IMR-90 (cell line): Measurements from ENCODE around the gene VEPH1. TPM values are rescaled to one million over a fixed set of nuclear protein-coding genes. Genes with fewer than 3 reads are reported as not detected.

Experiments used
- ATAC-seq: fragments of 200-7000 bp; cut with Tn5 transposase; 2 replicates; pipeline ENCODE4 v1.9.1; 2020; ENCODE audit warnings: low read depth, mild to moderate bottlenecking, moderate library complexity
- BruUV-seq: library from RNA; stranded (reverse); fragments of 400-500 nt; replicated peaks from 2 replicates; lab custom pipeline; 2021; lab: Mats Ljungman, UMichigan
- CTCF ChIA-PET: fragments of 300-600 bp; formaldehyde crosslinking; extraction: SDS; loops from one replicate; lab custom pipeline; 2021; ENCODE audit warnings: antibody characterized with exemption; lab: Yijun Ruan, JAX
- POLR2A ChIA-PET: fragments of 300-600 bp; sonication (Branson Sonifier 250); formaldehyde crosslinking; loops from one replicate; lab custom pipeline; 2022; ENCODE audit warnings: antibody characterized with exemption; ENCODE audit not compliant: unreplicated experiment; lab: Charles Lee
- DNase-seq: peaks from one replicate; pipeline ENCODE4 v3.0.0; 2013
- H2AFZ ChIP-seq: replicated peaks from 2 replicates; pipeline ENCODE3; 2013; ENCODE audit warnings: low read length, mild to moderate bottlenecking; ENCODE audit not compliant: poor library complexity
- H2AK5ac ChIP-seq: 2 replicates; pipeline ENCODE4 v1.6.1; 2013; ENCODE audit warnings: low read depth, low read length, inconsistent platforms
- H2AK9ac ChIP-seq: replicated peaks from 2 replicates; pipeline ENCODE3; 2013; ENCODE audit warnings: mild to moderate bottlenecking, low read depth, low read length, moderate library complexity; ENCODE audit not compliant: poor library complexity
- H2BK120ac ChIP-seq: 2 replicates; pipeline ENCODE4 v1.6.1; 2013; ENCODE audit warnings: low read depth, low read length, inconsistent platforms
- H2BK15ac ChIP-seq: 3 replicates; pipeline ENCODE4 v1.6.1; 2013; ENCODE audit warnings: low read depth, low read length, inconsistent platforms
- H2BK20ac ChIP-seq: 2 replicates; pipeline ENCODE4 v1.6.1; 2013; ENCODE audit warnings: low read depth, mild to moderate bottlenecking, inconsistent platforms, low read length, moderate library complexity
- H2BK5ac ChIP-seq: 2 replicates; pipeline ENCODE4 v1.6.1; 2013; ENCODE audit warnings: mild to moderate bottlenecking, low read depth, low read length, inconsistent platforms; ENCODE audit not compliant: poor library complexity, severe bottlenecking
- H3K14ac ChIP-seq: replicated peaks from 2 replicates; pipeline ENCODE4 v1.6.1; 2013; ENCODE audit warnings: low read depth, low read length, inconsistent platforms
- H3K18ac ChIP-seq: 2 replicates; pipeline ENCODE4 v1.6.1; 2013; ENCODE audit warnings: low read depth, low read length, control low read depth
- H3K23ac ChIP-seq: 2 replicates; pipeline ENCODE4 v1.6.1; 2013; ENCODE audit warnings: low read depth, low read length, inconsistent platforms
- H3K27ac ChIP-seq: 2 replicates; pipeline ENCODE4 v1.5.1; 2013; ENCODE audit warnings: mild to moderate bottlenecking, control low read depth, low read length; ENCODE audit not compliant: insufficient read depth
- H3K27me3 ChIP-seq: 2 replicates; pipeline ENCODE4 v1.6.1; 2013; ENCODE audit warnings: low read length; ENCODE audit not compliant: control insufficient read depth, insufficient read depth
- H3K36me3 ChIP-seq: 2 replicates; pipeline ENCODE4 v1.6.1; 2013; ENCODE audit warnings: low read length, mixed read lengths; ENCODE audit not compliant: control insufficient read depth, insufficient read depth
- H3K4ac ChIP-seq: 2 replicates; pipeline ENCODE4 v1.6.1; 2013; ENCODE audit warnings: low read depth, low read length, inconsistent platforms
- H3K4me1 ChIP-seq: 2 replicates; pipeline ENCODE4 v1.6.1; 2013; ENCODE audit warnings: low read length, mixed read lengths; ENCODE audit not compliant: control insufficient read depth, insufficient read depth
- H3K4me2 ChIP-seq: 2 replicates; pipeline ENCODE4 v1.6.1; 2013; ENCODE audit warnings: low read depth, mild to moderate bottlenecking, control low read depth, low read length, moderate library complexity
- H3K4me3 ChIP-seq: 2 replicates; pipeline ENCODE4 v1.5.1; 2013; ENCODE audit warnings: low read depth, mild to moderate bottlenecking, control low read depth, low read length, moderate library complexity; ENCODE audit not compliant: insufficient read depth
- H3K56ac ChIP-seq: 2 replicates; pipeline ENCODE4 v1.6.1; 2013; ENCODE audit warnings: low read length, inconsistent platforms; ENCODE audit not compliant: insufficient read depth; ENCODE audit errors: extremely low read depth
- H3K79me1 ChIP-seq, 2 experiments: 2 replicates each; pipeline ENCODE4 v1.6.1; 2013; ENCODE audit warnings: low read length in 2 of 2, inconsistent platforms in 1 of 2, low read depth in 1 of 2
- H3K9ac ChIP-seq: 2 replicates; pipeline ENCODE4 v1.6.1; 2013; ENCODE audit warnings: low read depth, low read length, control low read depth
- H3K9me1 ChIP-seq: 2 replicates; pipeline ENCODE4 v1.6.1; 2013; ENCODE audit warnings: low read length, inconsistent platforms; ENCODE audit not compliant: insufficient read depth
- H3K9me3 ChIP-seq: 2 replicates; pipeline ENCODE4 v1.6.1; 2013; ENCODE audit warnings: low read length; ENCODE audit not compliant: control insufficient read depth, insufficient read depth
- H4K20me1 ChIP-seq: 2 replicates; pipeline ENCODE4 v1.6.1; 2013; ENCODE audit warnings: low read length, inconsistent platforms; ENCODE audit not compliant: insufficient read depth
- H4K5ac ChIP-seq: 2 replicates; pipeline ENCODE4 v1.6.1; 2013; ENCODE audit warnings: mild to moderate bottlenecking, low read depth, low read length, control low read depth
- H4K8ac ChIP-seq, 2 experiments: 2 replicates each; pipeline ENCODE4 v1.6.1; 2013; ENCODE audit warnings: low read depth in 2 of 2, low read length in 2 of 2, control low read depth in 1 of 2, inconsistent platforms in 1 of 2
- H4K91ac ChIP-seq: 2 replicates; pipeline ENCODE4 v1.6.1; 2013; ENCODE audit warnings: low read depth, low read length, inconsistent platforms; ENCODE audit not compliant: insufficient read depth
- CEBPB ChIP-seq: IDR thresholded peaks from 2 replicates; pipeline ENCODE4 v1.6.1; 2012; ENCODE audit warnings: low read depth, low read length, improper control_type of control experiment
- CTCF ChIP-seq: conservative IDR thresholded peaks from 2 replicates; pipeline ENCODE4 v1.5.1; 2012; ENCODE audit warnings: mild to moderate bottlenecking, low read depth, low read length, improper control_type of control experiment
- NFE2L2 ChIP-seq: fragments of 150-350 bp; IDR thresholded peaks from 2 replicates; pipeline ENCODE4 v1.6.1; 2016; ENCODE audit warnings: low read depth, mild to moderate bottlenecking, low read length
- RAD21 ChIP-seq: IDR thresholded peaks from 2 replicates; pipeline ENCODE4 v1.6.1; 2012; ENCODE audit warnings: low read length, improper control_type of control experiment
- SMC3 ChIP-seq: fragments of 150-350 bp; IDR thresholded peaks from 2 replicates; pipeline ENCODE4 v1.6.1; 2016; ENCODE audit warnings: low read depth, mild to moderate bottlenecking, antibody characterized with exemption, low read length, moderate library complexity
- USF2 ChIP-seq: fragments of 150-350 bp; IDR thresholded peaks from 2 replicates; pipeline ENCODE4 v1.6.1; 2017; ENCODE audit warnings: mild to moderate bottlenecking, antibody characterized with exemption, low read length, low read depth
- WGBS, 2 experiments: methylation state at CpG; one replicate each; pipeline versions ENCODE4 v1.1.5 to v1.1.7; 2013; ENCODE audit warnings: missing lambda C conversion rate in 2 of 2; ENCODE audit not compliant: insufficient read length in 1 of 2; ENCODE audit errors: extremely low coverage in 2 of 2; 5-methylcytosine and 5-hydroxymethylcytosine counted together
- dilution Hi-C: fragments of 300-500 bp; cut with HindIII; formaldehyde crosslinking; loops from one replicate; pipeline ENCODE4 v1.14.3; 2018; ENCODE audit warnings: low sequenced_read_pairs; ENCODE audit not compliant: unreplicated experiment
- in situ Hi-C: fragments of 300-500 bp; cut with MboI; formaldehyde crosslinking; loops from 3 replicates; pipeline ENCODE4 v1.14.3; 2019; ENCODE audit warnings: low sequenced_read_pairs, inconsistent platforms, mixed read lengths
- intact Hi-C: fragments of 100-400 bp; cut with micrococcal nuclease; formaldehyde crosslinking; loops from 2 replicates; pipeline ENCODE4 v1.10.0; 2022
- polyA plus RNA-seq, 3 experiments: library from polyadenylated mRNA; depleted of rRNA; stranded (reverse); fragments of >200 nt; gene quantifications; 2 replicates each; pipeline ENCODE4 v1.2.3, GENCODE V29; 2012; ENCODE audit warnings: low replicate concordance in 1 of 3
- total RNA-seq: library from RNA; depleted of rRNA; stranded (reverse); fragments of >200 nt; gene quantifications from 2 replicates; pipeline ENCODE4 v1.2.3, GENCODE V29; 2012

Gene VEPH1
- total and polyA plus RNA-seq, 2 of the 4 experiments (the other 2 are of a cell fraction), result 30.5 to 130 TPM

- Histone ChIP-seq H4K20me1 (no peaks in the 10 kb centered on the region), H3K27ac (no peak overlapping the region), H2BK5ac (no peak overlapping the region), H2BK120ac (no peak overlapping the region), H3K4me1 (no peaks in the 10 kb centered on the region), H2AK9ac (no peak overlapping the region), H3K27me3 (no peaks in the 10 kb centered on the region), H3K23ac (0 out of 2 replicates have a peak overlapping the region, but pooled peaks have one; percentile 2), H3K4me2 (no peak overlapping the region), H4K5ac (no peak overlapping the region), H3K14ac (no peak overlapping the region), H3K9me1 (no peaks in the 10 kb centered on the region), H4K91ac (no peak overlapping the region), H2BK20ac (no peak overlapping the region), H3K36me3 (no peaks in the 10 kb centered on the region), H2AFZ (no peak overlapping the region), H3K79me1 (peaks cover 16 to 27% of the 10 kb centered on the region in 2 experiments; a peak in 3 of 4 replicates), H3K4ac (no peak overlapping the region), H3K9ac (no peak overlapping the region), H3K18ac (no peak overlapping the region; the same call in 1 of the 2 replicates), H3K4me3 (no peak overlapping the region), H2AK5ac (no peak overlapping the region), H3K56ac (no peak overlapping the region), H4K8ac (no peak overlapping the region), H2BK15ac (no peak overlapping the region), H3K9me3 (no peaks in the 10 kb centered on the region)
- ChIA-PET CTCF (no interaction called here), POLR2A (no interaction called here)
- dilution Hi-C loops, result no loop called here
- 80% methylated on average over 1 of the region's 1 CpG; no CpG with 5 or more reads in 1 of the 2 experiments for WGBS, 2 experiments
- ATAC-seq, result no peak
- intact Hi-C loops, result no loop called here
- no TSS peak for BruUV-seq
- in situ Hi-C loops, result no loop called here
- no peak for DNase-seq
- TF ChIP-seq RAD21 (no peak), CTCF (no peak), USF2 (no peak), CEBPB (no peak), NFE2L2 (no peak), SMC3 (no peak)
Measured at GRCh38 chr3:157508461-157508860, 5.2 kb upstream of the VEPH1 start.
